Measurements from ENCODE around the gene RELN.

The RELN gene

GRCh38 chr7:103466814-103467213 lies 522.6 kb downstream of the RELN start:
- no peak for DNase-seq

DNA sequence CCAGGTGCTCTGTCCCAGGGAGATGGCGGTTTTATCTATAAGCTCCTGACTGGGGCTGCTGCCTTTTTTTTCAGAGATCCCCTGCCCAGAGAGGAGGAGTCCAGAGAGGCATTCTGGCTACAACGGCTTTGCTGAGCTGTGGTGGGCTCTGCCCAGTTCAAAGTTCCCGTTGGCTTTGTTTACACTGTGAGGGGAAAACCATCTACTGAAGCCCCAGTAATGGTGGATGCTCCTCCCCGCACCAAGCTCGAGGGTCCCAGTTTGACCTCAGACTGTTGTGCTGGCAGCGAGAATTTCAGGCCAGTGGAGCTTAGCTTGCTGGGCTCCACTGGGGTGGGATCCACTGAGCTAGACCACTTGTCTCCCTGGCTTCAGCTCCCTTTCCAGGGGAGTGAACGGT lies 527.1 kb downstream of the RELN start:
- DNase-seq, result no peak

GRCh38 chr7:103447073-103447960 lies 542.1 kb downstream of the RELN start:
- DNase-seq, result peak; percentile 39

DNA sequence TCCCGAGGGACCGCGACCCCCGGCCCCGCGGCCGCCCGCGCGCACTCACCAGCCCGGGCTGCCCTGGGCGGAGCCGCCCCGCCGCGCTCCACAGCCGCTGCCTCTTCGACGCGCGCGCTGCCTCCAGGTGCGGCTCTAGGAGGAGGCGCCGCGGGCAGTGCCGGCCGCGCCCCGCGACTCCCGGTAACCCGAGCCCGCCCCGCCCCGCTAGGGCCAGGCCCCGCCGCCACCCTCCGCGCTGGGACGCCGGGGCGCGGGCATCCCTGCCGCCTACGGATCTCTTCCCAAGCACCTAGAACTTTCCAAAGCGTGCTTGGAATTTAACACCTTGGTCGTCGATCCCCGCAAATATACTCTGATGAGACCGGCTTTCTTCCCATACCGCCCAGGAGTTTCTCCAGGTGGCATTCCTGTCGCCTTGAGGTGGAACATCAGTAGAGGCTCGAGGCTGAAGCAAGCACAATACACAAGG lies 543.4 kb downstream of the RELN start, which contains the start of gene SLC26A5:
TSS of gene SLC26A5 (minus strand) at position 159 of the 472 bp plus-strand sequence. CDS start 24,693 bp downstream, outside the sequence.
- peak; percentile 13 for DNase-seq

DNA sequence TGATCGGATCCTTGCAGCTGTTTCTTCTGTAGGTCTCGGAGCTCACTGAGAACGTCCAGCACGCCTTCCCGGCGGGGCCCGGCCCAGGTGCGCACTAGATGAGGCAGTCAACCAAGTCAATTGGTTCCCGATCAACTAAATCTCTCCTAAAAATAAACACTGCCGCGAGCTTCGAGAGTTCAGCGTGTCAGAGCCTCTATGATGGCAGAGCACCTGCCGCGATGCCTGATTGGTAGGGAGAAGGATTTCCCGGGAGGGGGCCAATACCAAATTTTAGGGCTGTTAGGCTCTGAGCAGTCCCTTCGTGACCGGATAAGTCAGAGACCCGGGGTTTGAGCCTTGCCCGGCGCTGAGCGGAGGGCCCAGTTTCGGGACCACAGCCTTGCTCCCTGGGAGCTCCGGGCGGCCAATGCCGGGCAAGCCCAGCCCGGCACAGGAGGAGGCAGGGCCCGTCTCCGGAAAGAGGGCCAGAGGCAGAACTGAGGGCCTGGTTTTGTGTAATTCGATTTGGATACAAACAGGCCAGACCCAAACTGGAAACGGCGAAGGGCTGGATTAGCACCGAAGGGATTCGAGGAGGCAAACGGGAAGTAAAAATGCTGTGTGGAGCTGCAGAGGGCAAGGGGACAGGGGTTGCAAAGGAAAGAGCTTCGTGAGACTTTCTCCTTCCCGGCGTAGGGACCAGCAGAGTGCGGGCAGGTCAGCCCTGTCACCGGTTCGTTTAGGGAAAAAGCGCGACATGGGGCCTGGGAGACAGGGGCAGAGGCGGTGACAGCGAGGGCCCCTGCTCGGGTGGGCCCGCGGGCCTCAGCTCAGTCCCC lies 544.0 kb downstream of the RELN start:
- peak; percentile 65 for DNase-seq

DNA sequence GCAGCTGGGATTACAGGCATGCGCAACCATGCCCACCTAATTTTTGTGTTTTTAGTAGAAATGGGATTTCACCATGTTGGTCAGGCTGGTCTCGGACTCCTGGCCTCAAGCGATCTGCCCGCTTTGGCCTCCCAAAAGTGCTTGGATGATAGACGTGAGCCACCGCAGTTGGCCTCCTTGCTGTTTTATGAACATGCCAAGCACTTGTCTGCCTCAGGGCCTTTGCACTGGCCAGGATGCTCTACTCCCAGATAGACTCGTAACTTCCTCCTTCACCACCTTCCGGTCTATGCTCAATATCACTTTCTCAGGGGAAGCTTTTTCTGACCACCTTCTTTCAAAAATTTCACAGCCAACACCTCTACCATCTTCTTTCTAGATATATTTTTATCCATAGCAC lies 549.8 kb downstream of the RELN start:
- DNase-seq, result no peak

- no peak for DNase-seq
These were observed 551.8 kb downstream of the RELN start for GRCh38 chr7:103437623-103438022.

DNA sequence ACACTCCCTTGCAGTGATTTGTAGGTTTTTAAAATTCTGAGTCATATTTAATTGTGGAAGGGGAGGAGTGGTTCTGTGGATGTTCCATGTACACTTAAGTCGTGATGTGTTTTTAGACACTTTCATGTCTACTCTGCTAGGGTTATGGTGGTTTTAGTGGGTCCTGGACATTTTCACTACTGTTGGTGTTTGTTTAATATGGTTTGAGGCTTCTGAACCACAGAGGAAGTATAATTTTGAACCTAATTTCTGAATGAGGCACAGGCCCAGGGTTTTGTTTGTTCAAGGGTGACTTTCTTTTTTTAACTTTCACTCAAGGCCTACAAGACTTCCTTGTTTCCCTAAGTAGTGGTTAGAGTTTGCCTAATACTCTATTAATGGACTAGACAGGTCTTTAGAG lies 556.7 kb downstream of the RELN start:
- DNase-seq, result no peak

DNA sequence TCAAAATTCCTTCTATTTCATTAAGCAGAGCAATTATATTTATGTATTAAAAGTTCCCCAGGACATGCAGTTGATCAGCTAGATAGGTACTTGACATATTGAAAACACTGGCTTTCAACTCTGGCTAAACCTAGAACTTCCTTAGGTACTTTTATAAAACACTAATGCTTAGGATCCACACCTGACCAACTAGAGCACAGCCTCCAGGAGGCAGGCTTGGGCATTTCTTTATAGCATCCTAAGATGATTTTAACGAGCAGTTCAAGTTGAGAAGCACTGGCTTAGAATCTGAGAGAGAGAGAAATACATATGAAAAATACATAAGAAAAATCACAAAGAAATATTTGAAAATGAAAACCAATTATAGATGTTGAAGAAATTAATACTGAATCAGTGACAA lies 564.3 kb downstream of the RELN start:
- DNase-seq, result no peak

- no peak for DNase-seq
These were observed 565.8 kb downstream of the RELN start for GRCh38 chr7:103423467-103424179.
